H1 (cell line): ENCODE data around the gene FOXL2. TPM values are rescaled to one million over a fixed set of nuclear protein-coding genes. Genes with fewer than 3 reads are reported as not detected.

Experiments
- CTCF ChIA-PET: fragments of 300-600 bp; sonication (Branson Sonifier 250); formaldehyde crosslinking; loops from one replicate; lab custom pipeline; 2021; ENCODE audit not compliant: partially characterized antibody; lab: Charles Lee
- POLR2A ChIA-PET: fragments of 300-600 bp; sonication (Branson Sonifier 250); formaldehyde crosslinking; loops from one replicate; lab custom pipeline; 2021; ENCODE audit warnings: inconsistent platforms; ENCODE audit not compliant: partially characterized antibody; lab: Charles Lee
- DNase-seq, 2 experiments: peaks; one replicate each; pipeline versions ENCODE4 v3.0.0 to v3.0.0-alpha.2; 2010 to 2022; ENCODE audit warnings: low spot score in 2 of 2, low read depth in 1 of 2, mixed read lengths in 1 of 2
- FAIRE-seq: peaks from 2 replicates; lab custom pipeline; 2011; peaks lifted over from hg19 to GRCh38; lab: Jason Lieb, UNC
- H2AFZ ChIP-seq: 2 replicates; pipeline ENCODE4 v1.8.1; 2012; ENCODE audit warnings: low read length, inconsistent platforms
- H2AK5ac ChIP-seq: 2 replicates; pipeline ENCODE4 v1.6.1; 2013; ENCODE audit warnings: low read depth, low read length
- H2BK120ac ChIP-seq: replicated peaks from 2 replicates; pipeline ENCODE3; 2013; ENCODE audit warnings: low read depth, low read length, inconsistent platforms
- H2BK12ac ChIP-seq: 2 replicates; pipeline ENCODE4 v1.6.1; 2013; ENCODE audit warnings: low read depth, low read length
- H2BK15ac ChIP-seq: 2 replicates; pipeline ENCODE4 v1.6.1; 2013; ENCODE audit warnings: low read length
- H2BK20ac ChIP-seq: 2 replicates; pipeline ENCODE4 v1.6.1; 2013; ENCODE audit warnings: low read length
- H2BK5ac ChIP-seq: 2 replicates; pipeline ENCODE4 v1.6.1; 2013; ENCODE audit warnings: low read depth, low read length
- H3K14ac ChIP-seq: 2 replicates; pipeline ENCODE4 v1.6.1; 2013; ENCODE audit warnings: inconsistent platforms; ENCODE audit not compliant: insufficient read length
- H3K18ac ChIP-seq: 2 replicates; pipeline ENCODE4 v1.6.1; 2013; ENCODE audit warnings: low read length; ENCODE audit errors: extremely low read depth
- H3K23ac ChIP-seq: 2 replicates; pipeline ENCODE4 v1.6.1; 2013; ENCODE audit warnings: inconsistent platforms; ENCODE audit not compliant: insufficient read length
- H3K23me2 ChIP-seq: 2 replicates; pipeline ENCODE4 v1.6.1; 2013; ENCODE audit warnings: low read depth, low read length
- H3K27ac ChIP-seq: 2 replicates; pipeline ENCODE4 v1.6.1; 2011; ENCODE audit warnings: low read depth, low read length, inconsistent platforms
- H3K27me3 ChIP-seq, 4 experiments: replicated peaks in 1 of 4; 1 replicate in 1 of 4; 2 replicates in 3 of 4; pipeline versions ENCODE4 v1.6.1 to v1.8.1; 2011 to 2013; ENCODE audit warnings: low read length in 3 of 4, mild to moderate bottlenecking in 3 of 4, inconsistent platforms in 2 of 4, mixed read lengths in 2 of 4, moderate library complexity in 1 of 4; ENCODE audit not compliant: control insufficient read depth in 3 of 4, insufficient read depth in 3 of 4; ENCODE audit errors: extremely low read depth in 1 of 4
- H3K36me3 ChIP-seq, 4 experiments: 2 replicates each; pipeline versions ENCODE4 v1.6.1 to v1.8.1; 2011 to 2013; ENCODE audit warnings: mild to moderate bottlenecking in 4 of 4, low read length in 3 of 4, moderate library complexity in 2 of 4, control low read depth in 1 of 4, inconsistent platforms in 1 of 4; ENCODE audit not compliant: insufficient read depth in 4 of 4, control insufficient read depth in 2 of 4
- H3K4ac ChIP-seq: replicated peaks from 2 replicates; pipeline ENCODE3; 2013; ENCODE audit warnings: low read length, low read depth, mixed read lengths, inconsistent platforms; ENCODE audit not compliant: insufficient read length
- H3K4me1 ChIP-seq, 4 experiments: replicated peaks in 1 of 4; 1 replicate in 1 of 4; 2 replicates in 3 of 4; pipeline versions ENCODE4 v1.6.1 to v1.8.1; 2011 to 2013; ENCODE audit warnings: low read length in 3 of 4, inconsistent platforms in 2 of 4, mixed read lengths in 1 of 4; ENCODE audit not compliant: insufficient read depth in 4 of 4, control insufficient read depth in 3 of 4
- H3K4me2 ChIP-seq, 2 experiments: 2 replicates each; pipeline versions ENCODE4 v1.6.1 to v1.8.1; 2011 to 2013; ENCODE audit warnings: low read depth in 2 of 2, low read length in 2 of 2, control low read depth in 1 of 2, inconsistent platforms in 1 of 2, mild to moderate bottlenecking in 1 of 2; ENCODE audit not compliant: insufficient read depth in 1 of 2
- H3K4me3 ChIP-seq, 4 experiments: fragments of 200-600, 300-600 bp in 1 of 4; sonication (generic), shearing (Covaris generic), sonication (Bioruptor Twin) in 1 of 4; 2 replicates each; pipeline versions ENCODE4 v1.5.1 to v1.8.1; 2011 to 2016; ENCODE audit warnings: low read length in 4 of 4, low read depth in 3 of 4, control low read depth in 2 of 4, inconsistent platforms in 2 of 4, mild to moderate bottlenecking in 2 of 4, mixed read lengths in 1 of 4, moderate library complexity in 1 of 4; ENCODE audit not compliant: insufficient read depth in 2 of 4; ENCODE audit errors: extremely low read depth in 1 of 4
- H3K56ac ChIP-seq: replicated peaks from 2 replicates; pipeline ENCODE3; 2013; ENCODE audit warnings: low read depth, mild to moderate bottlenecking, mixed read lengths, low read length, inconsistent platforms; ENCODE audit not compliant: insufficient read length
- H3K79me1 ChIP-seq: 2 replicates; pipeline ENCODE4 v1.6.1; 2013; ENCODE audit warnings: low read depth, low read length, control low read depth
- H3K79me2 ChIP-seq, 2 experiments: 2 replicates each; pipeline versions ENCODE4 v1.6.1 to v1.8.1; 2012 to 2013; ENCODE audit warnings: low read length in 2 of 2, mild to moderate bottlenecking in 2 of 2, inconsistent platforms in 1 of 2; ENCODE audit not compliant: insufficient read depth in 2 of 2, control insufficient read depth in 1 of 2
- H3K9ac ChIP-seq, 4 experiments: replicated peaks in 1 of 4; 1 replicate in 1 of 4; 2 replicates in 3 of 4; pipeline versions ENCODE4 v1.6.1 to v1.8.1; 2011 to 2013; ENCODE audit warnings: low read depth in 3 of 4, low read length in 3 of 4, control low read depth in 2 of 4, mild to moderate bottlenecking in 2 of 4, moderate library complexity in 2 of 4, inconsistent platforms in 1 of 4; ENCODE audit errors: extremely low read depth in 1 of 4
- H3K9me3 ChIP-seq, 2 experiments: 2 replicates each; pipeline versions ENCODE4 v1.6.1 to v1.8.1; 2012 to 2013; ENCODE audit warnings: mild to moderate bottlenecking in 2 of 2, moderate library complexity in 2 of 2, control low read depth in 1 of 2, inconsistent platforms in 1 of 2, low read depth in 1 of 2, low read length in 1 of 2, mixed read lengths in 1 of 2; ENCODE audit not compliant: insufficient read depth in 2 of 2
- H4K20me1 ChIP-seq, 2 experiments: replicated peaks in 1 of 2; 2 replicates each; pipeline versions ENCODE3 to v1.8.1; 2011 to 2013; ENCODE audit warnings: inconsistent platforms in 2 of 2, low read length in 2 of 2, mild to moderate bottlenecking in 1 of 2; ENCODE audit not compliant: insufficient read depth in 2 of 2, control insufficient read depth in 1 of 2
- H4K5ac ChIP-seq: 2 replicates; pipeline ENCODE4 v1.6.1; 2013; ENCODE audit warnings: low read length, low read depth, mixed read lengths, inconsistent platforms; ENCODE audit not compliant: insufficient read length
- H4K8ac ChIP-seq: 2 replicates; pipeline ENCODE4 v1.8.0; 2013; ENCODE audit warnings: mild to moderate bottlenecking, moderate library complexity, low read length, inconsistent platforms; ENCODE audit not compliant: insufficient read depth; ENCODE audit errors: extremely low read depth
- H4K91ac ChIP-seq: replicated peaks from 2 replicates; pipeline ENCODE3; 2013; ENCODE audit warnings: low read length, mixed read lengths, inconsistent platforms; ENCODE audit not compliant: insufficient read length
- RNF2 ChIP-seq: fragments of 200-900, 300-1000 bp; sonication (generic); IDR thresholded peaks from 2 replicates; pipeline ENCODE4 v1.7.1; 2016; ENCODE audit warnings: borderline replicate concordance, low read depth, mild to moderate bottlenecking, antibody characterized with exemption, low read length; ENCODE audit not compliant: poor library complexity, severe bottlenecking; ENCODE audit errors: missing control alignments
- SIRT6 ChIP-seq: IDR thresholded peaks from one replicate; pipeline ENCODE4 v1.7.1; 2012; ENCODE audit warnings: low read length, inconsistent platforms
- SP2 ChIP-seq: IDR thresholded peaks from 2 replicates; pipeline ENCODE4 v1.6.1; 2012; ENCODE audit warnings: mild to moderate bottlenecking, low read length, inconsistent platforms
- TCF12 ChIP-seq: IDR thresholded peaks from 2 replicates; pipeline ENCODE4 v1.6.1; 2011; ENCODE audit warnings: low read depth, mild to moderate bottlenecking, low read length
- WGBS, 2 experiments: shearing (Covaris generic) in 1 of 2; methylation state at CpG; one replicate each; pipeline versions ENCODE4 v1.1.6 to v1.1.7; 2013 to 2015; ENCODE audit warnings: low lambda C conversion rate in 2 of 2, mixed read lengths in 2 of 2, inconsistent platforms in 1 of 2, low coverage in 1 of 2, missing lambda C conversion rate in 1 of 2; ENCODE audit not compliant: insufficient replicate concordance in 2 of 2, insufficient coverage in 1 of 2, insufficient read length in 1 of 2; ENCODE audit errors: extremely low coverage in 1 of 2, missing lambda C conversion rate in 1 of 2; 5-methylcytosine and 5-hydroxymethylcytosine counted together
- polyA plus RNA-seq, 7 experiments: library from polyadenylated mRNA; depleted of rRNA in 3 of 7; stranded (reverse) in 5 of 7; unstranded in 2 of 7; fragments of >200 nt in 5 of 7; fragments of 200-250 nt in 2 of 7; gene quantifications; 1 replicate in 5 of 7; 2 replicates in 1 of 7; 4 replicates in 1 of 7; pipeline versions ENCODE4 v1.2.1 to v1.2.3, GENCODE V29; 2011 to 2013; ENCODE audit warnings: missing spikeins in 2 of 7, mixed read lengths in 2 of 7
- total RNA-seq: library from RNA; stranded (reverse); fragmentation: NEBNext Ultra II Directional; extraction: Animal tissue kit (Norgen Biotek cat#: 25700); gene quantifications from 2 replicates; pipeline ENCODE4 v1.2.1, GENCODE V29; 2021

The FOXL2 gene
- total and polyA plus RNA-seq, 2 of the 8 experiments (the other 6 are each of a cell fraction or from before 2014, with no cell fraction given), result 0.59 to 2.4 TPM

GRCh38 chr3:138950701-138951100 lies 3.8 kb upstream of the FOXL2 start:
- Histone ChIP-seq H2BK20ac (no peak overlapping the region; the same call in 1 of the 2 replicates), H3K56ac (no peak overlapping the region), H4K91ac (no peak overlapping the region), H2BK5ac (peak overlapping the region; percentile 13; the same call in 1 of the 2 replicates), H4K5ac (no peak overlapping the region), H3K27ac (no peak overlapping the region), H2AK5ac (no peak overlapping the region), H3K4ac (no peak overlapping the region), H3K14ac (no peak overlapping the region), H4K20me1 (peaks cover 4 to 8% of the 10 kb centered on the region in 2 experiments), H3K4me1 (peaks cover 7 to 28% (median 12%) of the 10 kb centered on the region in 4 experiments), H2BK15ac (peak overlapping the region; percentile 46; the same call in 1 of the 2 replicates), H2BK120ac (no peak overlapping the region), H3K79me2 (no peaks in the 10 kb centered on the region), H3K4me3 (peak overlapping the region in 2 of 4 experiments; percentile 32 to 67; a peak in 3 of 8 replicates), H3K9me3 (no peaks in the 10 kb centered on the region), H3K79me1 (no peaks in the 10 kb centered on the region), H3K23me2 (peaks cover 21% of the 10 kb centered on the region), H3K36me3 (peaks cover 0 to 4% (median 0%) of the 10 kb centered on the region in 4 experiments; a peak in 1 of 8 replicates), H3K9ac (no peak overlapping the region), H2AFZ (no peak overlapping the region; the same call in 1 of the 2 replicates), H3K27me3 (peaks cover 44 to 69% (median 63%) of the 10 kb centered on the region in 4 experiments), H3K4me2 (peak overlapping the region; percentile 81 to 84), H3K18ac (peak overlapping the region; percentile 67), H2BK12ac (peak overlapping the region; percentile 88; the same call in 1 of the 2 replicates), H4K8ac (no peak overlapping the region), H3K23ac (no peak overlapping the region)
- no peak for FAIRE-seq
- 68% methylated on average over 8 of the region's 8 CpGs; no CpG with 5 or more reads in 1 of the 2 experiments for WGBS, 2 experiments
- CTCF ChIA-PET, result interaction anchor here (0.8 to 8.8 kb wide), 11 partner anchors 9 to 533 kb away, joined by 3 to 78 read pairs (median 10); no protein-coding TSS in a partner anchor
- POLR2A ChIA-PET, result interaction anchor here (0.9 to 10.0 kb wide), 6 partner anchors 9 to 368 kb away, joined by 3 to 149 read pairs (median 4); no protein-coding TSS in a partner anchor
- TF ChIP-seq SIRT6 (no peak), SP2 (no peak), RNF2 (peak; percentile 4), TCF12 (no peak)
- peak in 1 of 2 experiments; percentile 43 for DNase-seq
